ENCODE measurements around the gene NIPAL4. TPM values are rescaled to one million over a fixed set of nuclear protein-coding genes. Genes with fewer than 3 reads are reported as not detected.
A peak's percentile ranks its signal among the peaks of the same experiment; 100 is the strongest.

NIPAL4 gene
- total RNA-seq, 2 experiments from 2014 or later: 3.5 to 3.7 TPM

DNA sequence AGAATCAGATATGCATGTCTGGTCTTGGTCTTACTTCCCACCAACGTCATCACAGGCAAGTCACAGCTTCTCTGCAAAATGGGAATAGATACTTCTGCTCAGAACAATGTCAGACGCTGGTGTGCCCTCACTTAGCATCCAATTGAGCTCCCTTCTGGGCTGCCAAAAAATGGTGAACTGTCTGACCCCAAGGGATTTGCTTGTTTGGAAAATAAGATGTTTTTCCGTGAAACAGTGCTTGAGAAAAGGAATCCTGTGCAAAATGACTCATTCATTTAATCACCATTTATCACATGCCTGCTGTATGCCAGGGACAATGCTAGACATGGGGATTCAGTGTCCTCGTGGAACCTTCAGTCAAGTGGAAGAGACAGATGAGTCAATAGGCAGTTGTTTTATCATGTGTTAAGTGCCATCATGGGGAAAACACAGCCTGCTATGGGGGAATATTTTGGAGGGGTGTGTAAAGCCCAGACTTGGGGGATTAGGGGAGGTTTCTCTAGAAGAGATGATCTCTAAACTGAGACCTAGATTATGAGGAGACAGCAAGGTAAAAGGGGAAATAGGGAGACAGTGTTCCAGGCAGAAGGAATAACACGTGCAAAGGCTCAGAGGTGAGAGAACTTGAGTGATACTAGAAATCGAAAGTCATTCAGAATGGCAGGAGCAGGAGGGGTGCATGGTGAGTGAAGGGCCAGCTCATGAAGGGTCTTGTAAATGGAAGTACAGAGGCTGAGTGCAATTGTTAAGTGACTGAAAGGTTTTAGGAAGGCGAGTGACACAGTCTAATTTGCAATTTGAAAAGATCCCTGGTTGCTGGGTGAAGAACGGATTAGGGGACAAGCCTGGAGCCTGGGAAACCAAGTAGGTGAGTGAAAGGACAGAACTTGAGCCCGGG, 3.9 kb downstream of the NIPAL4 start:
- CTCF ChIA-PET: interaction anchor here (0.6 to 1.9 kb wide), 7 partner anchors 8 to 133 kb away, joined by 3 to 7 read pairs (median 4); no protein-coding TSS in a partner anchor
- ATAC-seq (peak; percentile 10), DNase-seq (no peak)
- intact Hi-C loops (cut with DNase I, micrococcal nuclease): loop anchor here (1.0 to 10.0 kb wide), 12 partner anchors 72 to 543 kb away; partner anchors contain the start of genes THG1L (in 2 of the 2), CLINT1 (in 1 of the 2) and LSM11 (in 1 of the 2)
- Mint-ChIP-seq H3K27ac (peak overlapping the region; percentile 84), H3K36me3 (ENCODE audit: low read depth) (no peaks in the 10 kb centered on the region), H3K4me1 (peaks cover 38% of the 10 kb centered on the region), H3K27me3 (peaks cover 20% of the 10 kb centered on the region), H3K9me3 (ENCODE audit: low read depth) (no peaks in the 10 kb centered on the region), H3K4me3 (peak overlapping the region; percentile 34)
- POLR2A ChIA-PET: no interaction called here

DNA sequence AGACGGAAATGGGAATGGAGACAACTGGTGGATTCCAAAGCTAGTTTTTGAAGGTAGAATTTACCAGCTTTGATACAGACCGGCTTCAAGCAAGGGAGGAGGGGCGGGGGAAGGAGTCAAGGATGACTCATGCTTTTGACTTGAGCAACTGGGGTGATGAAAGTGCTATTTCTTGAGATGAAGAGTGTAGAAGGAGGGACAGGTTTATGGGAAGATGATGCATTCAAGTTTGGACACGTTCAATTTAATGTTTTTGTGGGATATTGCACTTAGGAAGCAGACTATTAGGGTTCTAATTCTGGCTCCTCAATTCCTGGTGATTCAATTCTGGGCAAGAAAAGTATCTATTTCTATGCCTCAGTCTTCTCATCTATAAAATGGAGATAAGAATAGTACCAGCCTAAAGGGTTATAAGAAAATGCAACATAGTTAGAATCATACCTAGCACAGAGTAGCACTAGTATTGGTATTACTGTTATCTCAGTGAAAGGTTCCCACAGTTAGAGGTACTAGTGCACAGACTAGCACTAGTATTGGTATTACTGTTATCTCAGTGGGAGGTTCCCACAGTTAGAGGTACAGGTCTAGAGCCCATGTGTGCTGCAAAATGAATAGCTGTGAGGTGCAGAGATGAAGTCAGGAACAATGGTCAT, 4.6 kb downstream of the NIPAL4 start:
- Mint-ChIP-seq H3K27me3 (peaks cover 18% of the 10 kb centered on the region), H3K36me3 (ENCODE audit: low read depth) (no peaks in the 10 kb centered on the region), H3K27ac (peak overlapping the region; percentile 84), H3K9me3 (ENCODE audit: low read depth) (no peaks in the 10 kb centered on the region), H3K4me1 (peaks cover 36% of the 10 kb centered on the region), H3K4me3 (peak overlapping the region; percentile 34)
- ATAC-seq (peak; percentile 92), DNase-seq (peak; percentile 87)
- CTCF ChIA-PET: interaction anchor here (0.6 to 1.9 kb wide), 12 partner anchors 9 to 428 kb away, joined by 3 to 7 read pairs (median 4); no protein-coding TSS in a partner anchor
- POLR2A ChIA-PET: interaction anchor here (0.6 to 1.2 kb wide), 2 partner anchors 132 to 392 kb away, joined by 4 read pairs; no protein-coding TSS in a partner anchor
- intact Hi-C loops (cut with DNase I, micrococcal nuclease): loop anchor here (1.0 to 10.0 kb wide), 12 partner anchors 72 to 544 kb away; partner anchors contain the start of genes THG1L (in 2 of the 2), CLINT1 (in 1 of the 2) and LSM11 (in 1 of the 2)

GRCh38 chr5:157468293-157468965, 8.4 kb downstream of the NIPAL4 start:
- Mint-ChIP-seq H3K9me3 (ENCODE audit: low read depth) (no peaks in the 10 kb centered on the region), H3K27ac (no peak overlapping the region), H3K27me3 (no peaks in the 10 kb centered on the region), H3K4me1 (peaks cover 26% of the 10 kb centered on the region), H3K4me3 (no peak overlapping the region), H3K36me3 (ENCODE audit: low read depth) (peaks cover 12% of the 10 kb centered on the region)
- ATAC-seq: no peak
- intact Hi-C loops (cut with DNase I, micrococcal nuclease): loop anchor here in 1 of 2 experiments (10.0 kb wide), 1 partner anchor 246 kb away; no protein-coding TSS in a partner anchor
- ChIA-PET POLR2A (no interaction called here), CTCF (interaction anchor here (0.7 to 5.6 kb wide), 9 partner anchors 9 to 275 kb away, joined by 3 to 66 read pairs (median 3); partner anchors contain the start of gene LSM11)
- DNase-seq: no peak

- CTCF ChIA-PET: interaction anchor here (0.5 to 5.6 kb wide), 9 partner anchors 10 to 469 kb away, joined by 3 to 66 read pairs (median 5); partner anchors contain the start of gene LSM11
- intact Hi-C loops (cut with DNase I, micrococcal nuclease): loop anchor here in 1 of 2 experiments (10.0 kb wide), 1 partner anchor 246 kb away; no protein-coding TSS in a partner anchor
- DNase-seq (no peak), ATAC-seq (no peak)
- POLR2A ChIA-PET: no interaction called here
- H3K36me3 Mint-ChIP-seq (ENCODE audit: low read depth): peaks cover 15% of the 10 kb centered on the region
- no peak overlapping the region for H3K4me3 Mint-ChIP-seq
- no peaks in the 10 kb centered on the region for H3K9me3 Mint-ChIP-seq (ENCODE audit: low read depth)
- H3K27me3 Mint-ChIP-seq: no peaks in the 10 kb centered on the region
- peaks cover 20% of the 10 kb centered on the region for H3K4me1 Mint-ChIP-seq
- no peak overlapping the region for H3K27ac Mint-ChIP-seq
Measured at GRCh38 chr5:157469073-157469472, 9.1 kb downstream of the NIPAL4 start.

DNA sequence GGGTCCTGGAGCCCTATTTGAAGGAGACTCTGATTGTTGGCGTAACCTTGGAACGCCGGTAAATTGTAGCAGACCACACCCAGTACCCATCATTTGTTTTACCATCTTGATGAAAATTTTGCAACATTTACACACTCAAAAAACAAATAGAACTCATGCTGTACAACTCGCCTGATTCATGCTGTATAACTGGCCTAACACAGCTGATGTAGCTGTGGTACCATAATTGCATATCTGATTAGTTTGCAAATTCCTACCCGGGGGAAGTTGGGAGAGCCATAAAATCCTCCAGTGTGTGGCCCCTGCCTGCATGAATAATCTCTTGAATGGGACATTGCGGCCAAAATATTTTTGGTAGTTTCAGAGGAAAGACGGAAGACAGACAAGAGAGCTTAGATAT, 9.7 kb downstream of the NIPAL4 start:
- POLR2A ChIA-PET: no interaction called here
- DNase-seq (no peak), ATAC-seq (no peak)
- CTCF ChIA-PET: interaction anchor here (0.5 to 5.6 kb wide), 10 partner anchors 9 to 469 kb away, joined by 3 to 66 read pairs (median 4); partner anchors contain the start of gene LSM11
- Mint-ChIP-seq H3K9me3 (ENCODE audit: low read depth) (no peaks in the 10 kb centered on the region), H3K36me3 (ENCODE audit: low read depth) (peaks cover 15% of the 10 kb centered on the region), H3K4me3 (no peak overlapping the region), H3K4me1 (peaks cover 13% of the 10 kb centered on the region), H3K27me3 (no peaks in the 10 kb centered on the region), H3K27ac (no peak overlapping the region)
- intact Hi-C loops (cut with DNase I, micrococcal nuclease): loop anchor here (5.0 to 10.0 kb wide), 2 partner anchors 245 to 322 kb away; no protein-coding TSS in a partner anchor

DNA sequence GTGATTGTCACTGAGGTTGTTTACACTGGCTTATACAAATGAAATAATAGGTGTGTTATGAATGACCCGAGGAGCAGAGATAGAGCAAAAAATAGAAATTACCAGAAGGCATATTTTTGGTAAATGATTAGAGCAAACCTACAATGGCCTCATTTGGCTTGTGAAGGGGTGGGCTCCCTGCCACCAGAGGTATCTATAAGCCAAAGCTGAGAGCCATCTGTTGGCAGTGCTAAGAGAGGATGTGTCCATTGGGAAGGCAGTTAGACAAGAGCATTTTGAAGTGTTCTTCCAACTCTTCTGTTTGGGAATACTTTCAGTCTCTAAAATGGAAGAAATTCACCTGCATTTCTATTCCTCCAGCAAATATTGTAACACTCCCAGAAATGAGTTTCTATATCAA, 10.6 kb downstream of the NIPAL4 start:
- intact Hi-C loops (cut with DNase I, micrococcal nuclease): loop anchor here (1.0 to 5.0 kb wide), 2 partner anchors 38 to 323 kb away; no protein-coding TSS in a partner anchor
- Mint-ChIP-seq H3K27ac (no peak overlapping the region), H3K36me3 (ENCODE audit: low read depth) (peaks cover 18% of the 10 kb centered on the region)

DNA sequence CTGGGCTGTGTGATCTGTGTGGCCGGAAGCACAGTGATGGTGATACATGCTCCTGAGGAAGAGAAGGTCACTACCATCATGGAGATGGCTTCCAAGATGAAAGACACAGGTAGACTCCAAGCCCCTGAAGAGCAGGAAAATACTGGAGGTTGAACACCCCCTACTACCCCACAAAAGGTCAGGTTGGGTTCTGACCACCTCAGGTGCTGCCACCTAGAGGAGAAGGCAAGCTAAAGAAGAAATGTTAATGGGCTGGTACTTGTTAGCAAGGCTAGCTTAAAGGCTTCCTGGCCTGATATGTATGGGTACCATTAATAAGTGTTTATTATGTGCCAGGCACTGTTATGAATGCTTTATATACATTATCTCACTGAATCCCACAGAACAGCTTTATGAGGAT, 11.7 kb downstream of the NIPAL4 start:
- intact Hi-C loops (cut with DNase I, micrococcal nuclease): loop anchor here (1.0 to 5.0 kb wide), 2 partner anchors 39 to 324 kb away; no protein-coding TSS in a partner anchor
- Mint-ChIP-seq H3K4me1 (no peaks in the 10 kb centered on the region), H3K36me3 (ENCODE audit: low read depth) (peaks cover 18% of the 10 kb centered on the region), H3K4me3 (no peak overlapping the region), H3K27ac (no peak overlapping the region), H3K27me3 (no peaks in the 10 kb centered on the region), H3K9me3 (ENCODE audit: low read depth) (no peaks in the 10 kb centered on the region)
- CTCF ChIA-PET: interaction anchor here (0.6 to 5.6 kb wide), 27 partner anchors 9 to 473 kb away, joined by 3 to 66 read pairs (median 3); partner anchors contain the start of genes LSM11 and NIPAL4
- DNase-seq (peak; percentile 49), ATAC-seq (peak; percentile 58)
- POLR2A ChIA-PET: no interaction called here

More for the DNA sequence above, 10.6 kb downstream of the NIPAL4 start:
- peaks cover 4% of the 10 kb centered on the region for H3K4me1 Mint-ChIP-seq
- no peak overlapping the region for H3K4me3 Mint-ChIP-seq
- H3K27me3 Mint-ChIP-seq: no peaks in the 10 kb centered on the region
- POLR2A ChIA-PET: no interaction called here
- no peaks in the 10 kb centered on the region for H3K9me3 Mint-ChIP-seq (ENCODE audit: low read depth)
- CTCF ChIA-PET: interaction anchor here (1.0 to 5.6 kb wide), 6 partner anchors 8 to 146 kb away, joined by 3 to 66 read pairs (median 6); no protein-coding TSS in a partner anchor
- no peak for DNase-seq
- no peak for ATAC-seq

DNA sequence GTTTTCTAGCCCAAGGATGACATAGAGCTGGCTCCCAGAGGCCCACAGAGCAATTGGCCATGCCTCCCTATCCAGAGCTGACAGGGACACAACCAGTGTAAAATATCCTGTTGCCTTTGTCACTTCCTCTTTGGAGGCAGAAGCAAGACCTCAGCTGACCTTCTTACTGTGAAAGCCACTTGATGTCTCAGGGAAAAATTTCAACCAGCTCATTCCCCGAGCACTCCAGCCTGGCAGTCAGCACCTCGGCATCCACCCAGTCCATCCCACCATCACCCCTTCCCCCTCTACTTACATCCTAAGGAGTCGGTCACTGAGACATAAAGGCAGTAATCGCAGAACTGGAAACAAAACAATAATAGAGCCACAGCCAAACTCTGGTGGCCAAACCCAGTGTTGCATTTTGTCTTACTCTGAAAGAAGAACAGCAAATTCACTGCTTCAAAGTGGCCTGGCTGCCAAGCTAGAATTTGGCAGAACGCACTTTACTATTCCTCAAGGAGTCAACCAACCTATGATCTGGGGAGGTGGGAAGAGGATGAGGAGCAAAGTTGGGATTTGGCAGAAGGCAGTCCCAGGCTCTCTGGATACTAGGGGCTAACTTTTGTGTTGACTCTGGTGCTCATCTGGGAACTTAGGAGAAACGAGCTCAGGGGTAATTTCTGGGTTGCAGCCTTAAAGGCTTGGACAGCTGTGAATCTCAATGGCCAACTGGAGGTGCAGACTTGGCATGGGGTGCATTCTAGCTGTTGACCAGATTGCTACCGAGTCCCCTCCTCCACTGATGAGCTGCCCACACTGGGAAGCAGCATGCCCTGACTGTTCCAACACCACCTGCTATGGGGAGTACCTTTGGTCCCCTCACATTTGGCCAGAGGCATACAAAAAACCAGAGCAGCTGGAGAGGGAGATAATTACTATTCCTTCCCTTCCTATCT, 13.6 kb downstream of the NIPAL4 start:
- H3K27ac Mint-ChIP-seq: no peak overlapping the region
- ATAC-seq: no peak
- ChIA-PET POLR2A (interaction anchor here (0.6 kb wide), 1 partner anchor 93 kb away, joined by 5 read pairs; no protein-coding TSS in a partner anchor), CTCF (interaction anchor here (0.5 to 1.3 kb wide), 10 partner anchors 8 to 269 kb away, joined by 3 to 5 read pairs (median 3); no protein-coding TSS in a partner anchor)
- peaks cover 18% of the 10 kb centered on the region for H3K36me3 Mint-ChIP-seq (ENCODE audit: low read depth)
- H3K4me3 Mint-ChIP-seq: no peak overlapping the region
- DNase-seq: no peak
- intact Hi-C loops (cut with DNase I, micrococcal nuclease): loop anchor here (5.0 kb wide), 1 partner anchor 326 kb away; no protein-coding TSS in a partner anchor
- peaks cover 4% of the 10 kb centered on the region for H3K4me1 Mint-ChIP-seq
- no peaks in the 10 kb centered on the region for H3K27me3 Mint-ChIP-seq
- H3K9me3 Mint-ChIP-seq (ENCODE audit: low read depth): no peaks in the 10 kb centered on the region

GRCh38 chr5:157475432-157475831, 15.4 kb downstream of the NIPAL4 start:
- H3K4me1 Mint-ChIP-seq: peaks cover 9% of the 10 kb centered on the region
- no peak for DNase-seq
- H3K27ac Mint-ChIP-seq: no peak overlapping the region
- H3K36me3 Mint-ChIP-seq (ENCODE audit: low read depth): peaks cover 18% of the 10 kb centered on the region
- H3K4me3 Mint-ChIP-seq: no peak overlapping the region
- no peak for ATAC-seq
- H3K27me3 Mint-ChIP-seq: no peaks in the 10 kb centered on the region
- ChIA-PET CTCF (interaction anchor here (0.6 to 1.2 kb wide), 4 partner anchors 44 to 133 kb away, joined by 3 to 5 read pairs (median 3); no protein-coding TSS in a partner anchor), POLR2A (interaction anchor here (0.8 kb wide), 1 partner anchor 1606 kb away, joined by 3 read pairs; no protein-coding TSS in a partner anchor)
- H3K9me3 Mint-ChIP-seq (ENCODE audit: low read depth): no peaks in the 10 kb centered on the region
- intact Hi-C loops (cut with DNase I, micrococcal nuclease): loop anchor here in 1 of 2 experiments (5.0 kb wide), 2 partner anchors 133 to 267 kb away; partner anchors contain the start of gene LSM11
